GM19351 (cell line): Measurements from ENCODE around the gene ETV3.
A peak's percentile ranks its signal among the peaks of the same experiment; 100 is the strongest.
"Not testable (repeated sequence)": the region's sequence is repeated elsewhere in the genome, so short reads cannot be mapped to it uniquely, and the experiment has no call there.

Experiments
- ATAC-seq: cut with Tn5 transposase; IDR thresholded peaks from one replicate; pipeline ENCODE4 v1.9.1; 2021; ENCODE audit warnings: mild to moderate bottlenecking, moderate library complexity; ENCODE audit not compliant: unreplicated experiment

Gene ETV3

GRCh38 chr1:157138220-157139051, at the start of gene ETV3:
Gene ETV3 (minus strand): TSS chr1:157138395. CDS start chr1:157136352, 2,043 bp downstream.
- peak; percentile 89 for ATAC-seq

GRCh38 chr1:157186281-157186992, 48.2 kb upstream of the ETV3 start:
- ATAC-seq = no peak

- ATAC-seq = no peak
These were observed 45.7 kb upstream of the ETV3 start for GRCh38 chr1:157183870-157184269.

GRCh38 chr1:157182371-157182770, 44.2 kb upstream of the ETV3 start:
- ATAC-seq = not testable (repeated sequence)

GRCh38 chr1:157181790-157182189, 43.6 kb upstream of the ETV3 start:
- peak; percentile 40 for ATAC-seq

- ATAC-seq = peak; percentile 38
These were observed 43.1 kb upstream of the ETV3 start for GRCh38 chr1:157181258-157181657.

- no peak for ATAC-seq
These were observed 40.3 kb upstream of the ETV3 start for GRCh38 chr1:157178490-157178889.

- no peak for ATAC-seq
These were observed 39.7 kb upstream of the ETV3 start for GRCh38 chr1:157177733-157178394.

- peak; percentile 39 for ATAC-seq
These were observed 38.5 kb upstream of the ETV3 start for GRCh38 chr1:157176591-157177121.

- no peak for ATAC-seq
These were observed 37.8 kb upstream of the ETV3 start for GRCh38 chr1:157176016-157176415.

- no peak for ATAC-seq
These were observed 35.8 kb upstream of the ETV3 start for GRCh38 chr1:157173900-157174410.

GRCh38 chr1:157173241-157173640, 35.0 kb upstream of the ETV3 start:
- not testable (repeated sequence) for ATAC-seq

GRCh38 chr1:157172591-157172990, 34.4 kb upstream of the ETV3 start:
- ATAC-seq = not testable (repeated sequence)

GRCh38 chr1:157171903-157172503, 33.8 kb upstream of the ETV3 start:
- ATAC-seq = not testable (repeated sequence)

- ATAC-seq = no peak
These were observed 32.7 kb upstream of the ETV3 start for GRCh38 chr1:157170677-157171515.

- ATAC-seq = no peak
These were observed 29.8 kb upstream of the ETV3 start for GRCh38 chr1:157168015-157168414.

GRCh38 chr1:157167437-157167836, 29.2 kb upstream of the ETV3 start:
- no peak for ATAC-seq

GRCh38 chr1:157166590-157166989, 28.4 kb upstream of the ETV3 start:
- no peak for ATAC-seq

- ATAC-seq = peak; percentile 62
These were observed 25.3 kb upstream of the ETV3 start for GRCh38 chr1:157163273-157164127.
